HUES48 (cell line): ENCODE measurements around the gene ATF7.

Experiments used
- H3K27ac ChIP-seq: one replicate; pipeline ENCODE4 v1.7.0; 2013; ENCODE audit warnings: low read depth, low read length, inconsistent platforms
- H3K27me3 ChIP-seq: 2 replicates; pipeline ENCODE4 v1.6.1; 2013; ENCODE audit warnings: mild to moderate bottlenecking, low read length; ENCODE audit not compliant: control insufficient read depth, insufficient read depth
- H3K36me3 ChIP-seq: 2 replicates; pipeline ENCODE4 v1.6.1; 2013; ENCODE audit warnings: low read length; ENCODE audit not compliant: control insufficient read depth, insufficient read depth
- H3K4me1 ChIP-seq: 2 replicates; pipeline ENCODE4 v1.6.1; 2013; ENCODE audit warnings: mild to moderate bottlenecking, low read length; ENCODE audit not compliant: control insufficient read depth, insufficient read depth
- H3K4me3 ChIP-seq: 2 replicates; pipeline ENCODE4 v1.5.1; 2013; ENCODE audit warnings: mild to moderate bottlenecking, low read depth, low read length
- H3K9ac ChIP-seq: 2 replicates; pipeline ENCODE4 v1.6.1; 2013; ENCODE audit warnings: mild to moderate bottlenecking, low read depth, low read length, moderate library complexity
- H3K9me3 ChIP-seq: 2 replicates; pipeline ENCODE4 v1.6.1; 2013; ENCODE audit warnings: low read length; ENCODE audit not compliant: control insufficient read depth, insufficient read depth

The ATF7 gene

GRCh38 chr12:53499266-53500141 lies 126.7 kb downstream of the ATF7 start, which contains the start of gene MAP3K12:
Gene MAP3K12 (minus strand): TSS chr12:53499458. CDS start chr12:53487391, 12,067 bp downstream.
- Histone ChIP-seq H3K4me1 (peaks cover 38% of the 10 kb centered on the region), H3K27me3 (no peaks in the 10 kb centered on the region), H3K4me3 (peak within 1 kb of the TSS; percentile 85), H3K9ac (peak within 1 kb of the TSS; percentile 65), H3K27ac (peak within 1 kb of the TSS; percentile 99), H3K9me3 (no peaks in the 10 kb centered on the region), H3K36me3 (peaks cover 11% of the 10 kb centered on the region)

- no peaks in the 10 kb centered on the region for H3K36me3 ChIP-seq
- H3K4me3 ChIP-seq = peak overlapping the region; percentile 85
- H3K9me3 ChIP-seq = no peaks in the 10 kb centered on the region
- H3K27me3 ChIP-seq = no peaks in the 10 kb centered on the region
- peak overlapping the region; percentile 62 for H3K27ac ChIP-seq
- no peak overlapping the region for H3K9ac ChIP-seq
- H3K4me1 ChIP-seq = peaks cover 50% of the 10 kb centered on the region
These were observed 127.9 kb downstream of the ATF7 start for GRCh38 chr12:53498235-53498630.

GRCh38 chr12:53497461-53497860 lies 128.7 kb downstream of the ATF7 start:
- no peaks in the 10 kb centered on the region for H3K36me3 ChIP-seq
- no peak overlapping the region for H3K4me3 ChIP-seq
- H3K27me3 ChIP-seq = no peaks in the 10 kb centered on the region
- H3K4me1 ChIP-seq = peaks cover 50% of the 10 kb centered on the region
- H3K9ac ChIP-seq = no peak overlapping the region
- no peaks in the 10 kb centered on the region for H3K9me3 ChIP-seq
- H3K27ac ChIP-seq = no peak overlapping the region

- Histone ChIP-seq H3K4me3 (no peak overlapping the region), H3K36me3 (no peaks in the 10 kb centered on the region), H3K9me3 (no peaks in the 10 kb centered on the region), H3K9ac (no peak overlapping the region), H3K4me1 (peaks cover 48% of the 10 kb centered on the region), H3K27me3 (no peaks in the 10 kb centered on the region), H3K27ac (no peak overlapping the region)
These were observed 129.5 kb downstream of the ATF7 start for GRCh38 chr12:53496752-53497032.

GRCh38 chr12:53495903-53496751 lies 130.1 kb downstream of the ATF7 start:
- peak overlapping the region; percentile 44 for H3K27ac ChIP-seq
- no peaks in the 10 kb centered on the region for H3K36me3 ChIP-seq
- no peaks in the 10 kb centered on the region for H3K27me3 ChIP-seq
- H3K4me1 ChIP-seq = peaks cover 45% of the 10 kb centered on the region
- no peaks in the 10 kb centered on the region for H3K9me3 ChIP-seq
- H3K9ac ChIP-seq = no peak overlapping the region
- no peak overlapping the region for H3K4me3 ChIP-seq

GRCh38 chr12:53493610-53494391 lies 132.4 kb downstream of the ATF7 start:
- peaks cover 38% of the 10 kb centered on the region for H3K4me1 ChIP-seq
- no peaks in the 10 kb centered on the region for H3K9me3 ChIP-seq
- H3K27me3 ChIP-seq = no peaks in the 10 kb centered on the region
- H3K36me3 ChIP-seq = no peaks in the 10 kb centered on the region
- peak overlapping the region; percentile 79 for H3K27ac ChIP-seq
- H3K4me3 ChIP-seq = peak overlapping the region; percentile 62
- H3K9ac ChIP-seq = peak overlapping the region; percentile 17

GRCh38 chr12:53492830-53493609 lies 133.2 kb downstream of the ATF7 start:
- peaks cover 32% of the 10 kb centered on the region for H3K4me1 ChIP-seq
- 0 out of 2 replicates have a peak, but pooled peaks cover under 1% of the 10 kb centered on the region for H3K36me3 ChIP-seq
- H3K27ac ChIP-seq = peak overlapping the region; percentile 89

GRCh38 chr12:53492188-53492587 lies 134.0 kb downstream of the ATF7 start:
- H3K36me3 ChIP-seq = 0 out of 2 replicates have a peak, but pooled peaks cover 8% of the 10 kb centered on the region
- no peaks in the 10 kb centered on the region for H3K9me3 ChIP-seq
- no peaks in the 10 kb centered on the region for H3K27me3 ChIP-seq
- H3K4me1 ChIP-seq = peaks cover 25% of the 10 kb centered on the region
- H3K4me3 ChIP-seq = peak overlapping the region; percentile 62
- H3K9ac ChIP-seq = peak overlapping the region; percentile 52; the same call in 1 of the 2 replicates
- H3K27ac ChIP-seq = peak overlapping the region; percentile 89

More at GRCh38 chr12:53492830-53493609, 133.2 kb downstream of the ATF7 start:
- Histone ChIP-seq H3K9ac (peak overlapping the region; percentile 17), H3K9me3 (no peaks in the 10 kb centered on the region), H3K4me3 (peak overlapping the region; percentile 62), H3K27me3 (no peaks in the 10 kb centered on the region)

- Histone ChIP-seq H3K4me3 (no peak overlapping the region), H3K9me3 (no peaks in the 10 kb centered on the region), H3K36me3 (peaks cover 30% of the 10 kb centered on the region), H3K9ac (no peak overlapping the region), H3K27ac (peak overlapping the region; percentile 26), H3K4me1 (peaks cover 15% of the 10 kb centered on the region), H3K27me3 (no peaks in the 10 kb centered on the region)
These were observed 136.8 kb downstream of the ATF7 start for GRCh38 chr12:53489242-53489864.
